Right atrium auricular region (tissue), 2 donors: ENCODE results near the gene AGBL2. TPM values are rescaled to one million over a fixed set of nuclear protein-coding genes. Genes with fewer than 3 reads are reported as not detected.

Experiments used
- DNase-seq: peaks from one replicate; pipeline ENCODE4 v3.0.0-alpha.2; 2019; ENCODE audit warnings: low spot score
- H3K27ac ChIP-seq, 2 donors: fragments of 200-600 bp; sonication (generic); 1 replicate in 1 of 2; 2 replicates in 1 of 2; pipeline ENCODE4 v1.5.1; 2016 to 2019
- H3K27me3 ChIP-seq, 2 donors: fragments of 200-600 bp; sonication (generic); one replicate each; pipeline versions ENCODE4 v1.5.1 to v1.6.0; 2017 to 2019
- H3K36me3 ChIP-seq: fragments of 200-600 bp; sonication (generic); one replicate; pipeline ENCODE4 v1.5.1; 2016
- H3K4me1 ChIP-seq, 2 donors: fragments of 200-600 bp; sonication (generic); one replicate each; pipeline versions ENCODE4 v1.5.1 to v1.6.0; 2017 to 2019
- H3K4me3 ChIP-seq, 2 donors: fragments of 200-600 bp; sonication (generic); 1 replicate in 1 of 2; 2 replicates in 1 of 2; pipeline ENCODE4 v1.5.1; 2017 to 2019; ENCODE audit warnings: mild to moderate bottlenecking in 1 of 2, moderate library complexity in 1 of 2
- H3K9me3 ChIP-seq, 2 donors: fragments of 200-600 bp; sonication (generic); one replicate each; pipeline ENCODE4 v1.5.1; 2019
- total RNA-seq, 2 donors: library from RNA; depleted of rRNA; stranded (reverse); fragments of >200 nt; gene quantifications; one replicate each; pipeline ENCODE4 v1.1.0, GENCODE V29; 2016
- TF ChIP-seq, protein P1 (sequence below), 2 donors: fragments of 200-600 bp; sonication (generic); IDR thresholded peaks; one replicate each; pipeline ENCODE4 v1.5.1; 2019; ENCODE audit warnings: antibody characterized with exemption in 2 of 2

AGBL2 gene
- total RNA-seq, 2 donors from 2014 or later: not detected

- Histone ChIP-seq H3K4me3 (no peak overlapping the region), H3K9me3 (no peaks in the 10 kb centered on the region), H3K36me3 (no peaks in the 10 kb centered on the region), H3K4me1 (no peaks in the 10 kb centered on the region), H3K27ac (no peak overlapping the region), H3K27me3 (no peaks in the 10 kb centered on the region)
- no peak for DNase-seq
- TF ChIP-seq, protein P1, sequence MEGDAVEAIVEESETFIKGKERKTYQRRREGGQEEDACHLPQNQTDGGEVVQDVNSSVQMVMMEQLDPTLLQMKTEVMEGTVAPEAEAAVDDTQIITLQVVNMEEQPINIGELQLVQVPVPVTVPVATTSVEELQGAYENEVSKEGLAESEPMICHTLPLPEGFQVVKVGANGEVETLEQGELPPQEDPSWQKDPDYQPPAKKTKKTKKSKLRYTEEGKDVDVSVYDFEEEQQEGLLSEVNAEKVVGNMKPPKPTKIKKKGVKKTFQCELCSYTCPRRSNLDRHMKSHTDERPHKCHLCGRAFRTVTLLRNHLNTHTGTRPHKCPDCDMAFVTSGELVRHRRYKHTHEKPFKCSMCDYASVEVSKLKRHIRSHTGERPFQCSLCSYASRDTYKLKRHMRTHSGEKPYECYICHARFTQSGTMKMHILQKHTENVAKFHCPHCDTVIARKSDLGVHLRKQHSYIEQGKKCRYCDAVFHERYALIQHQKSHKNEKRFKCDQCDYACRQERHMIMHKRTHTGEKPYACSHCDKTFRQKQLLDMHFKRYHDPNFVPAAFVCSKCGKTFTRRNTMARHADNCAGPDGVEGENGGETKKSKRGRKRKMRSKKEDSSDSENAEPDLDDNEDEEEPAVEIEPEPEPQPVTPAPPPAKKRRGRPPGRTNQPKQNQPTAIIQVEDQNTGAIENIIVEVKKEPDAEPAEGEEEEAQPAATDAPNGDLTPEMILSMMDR (IDR thresholded peaks at IDR 0.05): no peak
Measured at GRCh38 chr11:47686151-47686550, 29.0 kb downstream of the AGBL2 start.

DNA sequence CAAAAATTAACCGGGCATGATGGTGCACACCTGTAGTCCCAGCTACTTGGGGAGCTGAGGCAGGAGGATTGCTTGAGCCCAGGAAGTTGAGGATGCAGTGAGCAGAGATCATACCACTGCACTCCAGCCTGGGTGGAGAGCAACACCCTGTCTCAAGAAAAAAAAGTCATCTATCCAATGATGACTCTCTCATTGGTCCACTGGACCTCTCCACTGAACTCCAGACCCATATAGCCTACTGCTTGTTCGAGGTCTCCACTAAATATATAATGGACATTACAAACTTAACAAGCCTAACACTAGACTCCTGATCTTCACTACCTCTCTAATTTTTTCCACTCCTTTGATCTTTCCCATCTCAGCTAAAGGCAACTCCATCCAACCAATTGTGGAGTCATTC, 39.3 kb downstream of the AGBL2 start:
- H3K4me1 ChIP-seq: no peaks in the 10 kb centered on the region
- no peak overlapping the region for H3K27ac ChIP-seq
- no peaks in the 10 kb centered on the region for H3K9me3 ChIP-seq
- H3K36me3 ChIP-seq: no peaks in the 10 kb centered on the region
- TF ChIP-seq, protein P1 (IDR thresholded peaks at IDR 0.05): no peak
- no peak for DNase-seq
- H3K4me3 ChIP-seq: no peak overlapping the region
- H3K27me3 ChIP-seq: no peaks in the 10 kb centered on the region

GRCh38 chr11:47672283-47672730, 42.9 kb downstream of the AGBL2 start:
- no peaks in the 10 kb centered on the region for H3K4me1 ChIP-seq
- H3K27ac ChIP-seq: no peak overlapping the region
- no peaks in the 10 kb centered on the region for H3K9me3 ChIP-seq
- no peaks in the 10 kb centered on the region for H3K27me3 ChIP-seq
- TF ChIP-seq, protein P1 (IDR thresholded peaks at IDR 0.05): no peak
- H3K36me3 ChIP-seq: no peaks in the 10 kb centered on the region
- no peak overlapping the region for H3K4me3 ChIP-seq
- no peak for DNase-seq

DNA sequence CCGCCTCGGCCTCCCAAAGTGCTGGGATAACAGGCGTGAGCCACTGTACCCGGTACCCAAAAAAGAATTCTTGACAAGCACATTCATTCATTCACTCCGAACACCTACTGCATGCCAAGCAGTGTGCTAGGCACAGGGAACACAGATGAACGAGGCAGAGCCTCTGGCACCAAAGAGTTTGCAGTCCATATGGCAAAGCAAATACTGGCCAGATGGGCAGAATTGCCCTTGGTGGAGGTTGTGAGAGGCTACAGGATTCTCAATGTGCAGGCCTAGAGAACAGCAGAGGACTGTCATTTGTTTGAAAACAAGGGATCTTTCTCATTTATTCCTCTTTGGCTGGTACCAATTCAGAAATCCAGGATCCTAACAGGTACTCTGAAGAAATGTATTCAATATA, 45.3 kb downstream of the AGBL2 start:
- TF ChIP-seq, protein P1 (IDR thresholded peaks at IDR 0.05): no peak
- H3K27me3 ChIP-seq: no peaks in the 10 kb centered on the region
- no peaks in the 10 kb centered on the region for H3K9me3 ChIP-seq
- no peak for DNase-seq
- H3K4me3 ChIP-seq: no peak overlapping the region
- no peaks in the 10 kb centered on the region for H3K36me3 ChIP-seq
- no peaks in the 10 kb centered on the region for H3K4me1 ChIP-seq
- H3K27ac ChIP-seq: no peak overlapping the region

- no peak for DNase-seq
- Histone ChIP-seq H3K4me3 (no peak overlapping the region), H3K4me1 (no peaks in the 10 kb centered on the region), H3K27me3 (no peaks in the 10 kb centered on the region), H3K36me3 (no peaks in the 10 kb centered on the region), H3K27ac (no peak overlapping the region), H3K9me3 (no peaks in the 10 kb centered on the region)
- TF ChIP-seq, protein P1 (IDR thresholded peaks at IDR 0.05): no peak
Measured at GRCh38 chr11:47668665-47669064, 46.5 kb downstream of the AGBL2 start.

DNA sequence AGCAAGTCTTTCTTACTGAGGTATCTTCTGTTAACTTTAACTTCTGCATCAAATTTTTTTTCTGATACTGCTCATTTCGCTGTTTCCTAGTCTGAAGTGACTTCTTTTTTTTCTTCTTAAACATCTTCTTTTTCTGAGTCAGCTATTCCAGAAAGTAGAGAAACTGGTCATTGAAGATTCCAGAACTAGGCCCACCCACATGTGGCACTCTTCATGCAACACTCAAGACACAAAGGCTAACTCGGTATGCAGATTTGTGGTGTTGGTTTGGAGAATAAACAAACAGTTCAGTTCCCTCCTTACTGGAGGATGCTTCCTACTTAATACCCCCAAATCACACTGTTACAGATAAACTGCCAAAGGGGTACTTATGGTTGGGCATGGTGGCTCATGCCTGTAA, 47.6 kb downstream of the AGBL2 start:
- no peaks in the 10 kb centered on the region for H3K36me3 ChIP-seq
- DNase-seq: no peak
- no peaks in the 10 kb centered on the region for H3K9me3 ChIP-seq
- H3K4me3 ChIP-seq: no peak overlapping the region
- no peaks in the 10 kb centered on the region for H3K27me3 ChIP-seq
- no peak overlapping the region for H3K27ac ChIP-seq
- no peaks in the 10 kb centered on the region for H3K4me1 ChIP-seq
- TF ChIP-seq, protein P1 (IDR thresholded peaks at IDR 0.05): no peak
